Adipocyte (in vitro differentiated cells): Measurements from ENCODE around the gene BAHD1.

ENCODE experiments used
- DNase-seq: peaks from one replicate; pipeline ENCODE4 v3.0.0-alpha.2; 2015; ENCODE audit warnings: low read depth
- H3K27me3 ChIP-seq: replicated peaks from 2 replicates; pipeline ENCODE4 v1.7.0; 2013; ENCODE audit warnings: mild to moderate bottlenecking, low read length, moderate library complexity; ENCODE audit not compliant: control insufficient read depth, insufficient read depth
- H3K36me3 ChIP-seq: 2 replicates; pipeline ENCODE4 v1.7.0; 2013; ENCODE audit warnings: low read length, mild to moderate bottlenecking, moderate library complexity; ENCODE audit not compliant: control insufficient read depth, insufficient read depth, severe bottlenecking
- H3K4me1 ChIP-seq: 2 replicates; pipeline ENCODE4 v1.7.0; 2013; ENCODE audit warnings: mild to moderate bottlenecking, low read length, moderate library complexity; ENCODE audit not compliant: control insufficient read depth, insufficient read depth
- H3K4me3 ChIP-seq: 2 replicates; pipeline ENCODE4 v1.7.0; 2013; ENCODE audit warnings: mild to moderate bottlenecking, low read length, moderate library complexity
- H3K9ac ChIP-seq: 2 replicates; pipeline ENCODE4 v1.7.0; 2013; ENCODE audit warnings: mild to moderate bottlenecking, low read length, moderate library complexity
- H3K9me3 ChIP-seq: 2 replicates; pipeline ENCODE4 v1.7.0; 2013; ENCODE audit warnings: mild to moderate bottlenecking, low read length, moderate library complexity; ENCODE audit not compliant: control insufficient read depth

The BAHD1 gene

DNA sequence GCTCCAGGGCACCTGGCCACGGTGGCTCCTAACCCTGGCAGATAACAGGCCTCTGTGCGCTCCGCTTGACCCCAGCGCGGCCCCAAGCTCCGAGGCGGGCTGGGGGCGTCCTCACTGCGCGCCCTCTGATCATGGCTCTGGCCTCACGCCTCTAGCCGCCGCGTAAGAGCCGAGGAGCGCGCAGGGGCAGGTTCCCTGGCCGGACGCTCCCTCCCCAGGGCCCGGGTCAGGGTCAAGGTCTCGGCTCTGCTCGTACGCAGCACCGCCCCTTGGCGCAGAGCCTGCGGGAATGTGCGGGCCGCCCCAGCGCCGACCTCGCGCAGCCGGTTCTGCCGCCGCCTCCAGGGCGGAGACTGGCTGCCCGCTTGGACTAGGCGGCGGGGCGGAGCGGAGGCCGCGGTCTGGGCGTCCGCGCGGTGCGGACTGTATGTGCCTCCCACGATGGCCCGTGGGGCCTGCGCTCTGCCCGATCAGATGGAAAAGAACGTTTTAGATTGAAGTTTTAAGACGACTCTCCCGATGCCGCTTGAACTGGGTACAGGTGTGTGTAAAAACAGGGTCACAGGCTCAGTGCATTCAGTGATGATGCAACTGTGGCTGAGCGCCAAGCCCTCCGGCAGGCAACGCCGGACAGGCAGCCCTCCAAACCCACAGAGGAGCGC is 70.8 kb downstream of the BAHD1 start:
- peak; percentile 72 for DNase-seq
- H3K9ac ChIP-seq = peak overlapping the region; percentile 51
- peaks cover 10% of the 10 kb centered on the region for H3K4me1 ChIP-seq
- H3K9me3 ChIP-seq = no peaks in the 10 kb centered on the region
- H3K36me3 ChIP-seq = no peaks in the 10 kb centered on the region
- H3K27me3 ChIP-seq = peaks cover 9% of the 10 kb centered on the region
- peak overlapping the region; percentile 79 for H3K4me3 ChIP-seq

- DNase-seq = no peak
- Histone ChIP-seq H3K4me1 (peaks cover 10% of the 10 kb centered on the region), H3K36me3 (no peaks in the 10 kb centered on the region), H3K9ac (no peak overlapping the region), H3K27me3 (peaks cover 9% of the 10 kb centered on the region), H3K4me3 (no peak overlapping the region), H3K9me3 (no peaks in the 10 kb centered on the region)
Measured at GRCh38 chr15:40512440-40512839, 71.7 kb downstream of the BAHD1 start.

DNA sequence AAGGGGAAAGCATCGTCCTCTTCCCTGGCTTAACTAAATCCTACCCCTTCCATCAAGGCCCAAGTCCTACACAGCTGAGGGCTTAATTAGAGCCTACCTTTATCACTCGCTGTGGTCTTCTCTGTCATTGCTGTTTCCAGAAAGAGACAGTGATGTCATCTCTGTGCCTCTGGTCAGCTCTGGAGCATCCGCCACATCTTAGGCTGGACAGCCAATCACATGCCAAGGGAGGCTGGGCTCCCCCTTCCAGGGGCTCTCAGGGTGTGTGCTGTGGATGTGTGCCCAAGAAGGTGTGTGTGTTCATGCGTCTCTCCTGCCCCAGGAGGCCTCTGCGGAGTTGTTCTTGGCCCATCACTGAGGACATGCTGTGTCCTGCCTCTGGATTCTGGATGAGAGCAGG is 72.9 kb downstream of the BAHD1 start:
- Histone ChIP-seq H3K9me3 (no peaks in the 10 kb centered on the region), H3K27me3 (peaks cover 5% of the 10 kb centered on the region)
- DNase-seq = no peak

GRCh38 chr15:40516322-40516721 is 75.6 kb downstream of the BAHD1 start:
- H3K4me3 ChIP-seq = no peak overlapping the region

More for the DNA sequence above, 72.9 kb downstream of the BAHD1 start:
- Histone ChIP-seq H3K36me3 (no peaks in the 10 kb centered on the region), H3K9ac (no peak overlapping the region), H3K4me3 (no peak overlapping the region), H3K4me1 (peaks cover 10% of the 10 kb centered on the region)

More at GRCh38 chr15:40516322-40516721, 75.6 kb downstream of the BAHD1 start:
- H3K4me1 ChIP-seq = peaks cover 6% of the 10 kb centered on the region
- H3K36me3 ChIP-seq = no peaks in the 10 kb centered on the region
- no peak for DNase-seq
- H3K27me3 ChIP-seq = no peaks in the 10 kb centered on the region
- no peaks in the 10 kb centered on the region for H3K9me3 ChIP-seq
- H3K9ac ChIP-seq = no peak overlapping the region
